K562 treated with DMSO at 1 percent for 24 hours (cell line): ENCODE data around the gene DDX43. TPM values are rescaled to one million over a fixed set of nuclear protein-coding genes. Genes with fewer than 3 reads are reported as not detected.

Experiments used
- total RNA-seq: library from RNA; unstranded; fragments of 300-600 nt; gene quantifications from 2 replicates; pipeline ENCODE4 v1.2.3, GENCODE V29; 2022; ENCODE audit warnings: low read depth; ENCODE audit not compliant: insufficient read depth

Gene DDX43
- 0.16 and 0.24 TPM in 2 replicates for total RNA-seq

DNA sequence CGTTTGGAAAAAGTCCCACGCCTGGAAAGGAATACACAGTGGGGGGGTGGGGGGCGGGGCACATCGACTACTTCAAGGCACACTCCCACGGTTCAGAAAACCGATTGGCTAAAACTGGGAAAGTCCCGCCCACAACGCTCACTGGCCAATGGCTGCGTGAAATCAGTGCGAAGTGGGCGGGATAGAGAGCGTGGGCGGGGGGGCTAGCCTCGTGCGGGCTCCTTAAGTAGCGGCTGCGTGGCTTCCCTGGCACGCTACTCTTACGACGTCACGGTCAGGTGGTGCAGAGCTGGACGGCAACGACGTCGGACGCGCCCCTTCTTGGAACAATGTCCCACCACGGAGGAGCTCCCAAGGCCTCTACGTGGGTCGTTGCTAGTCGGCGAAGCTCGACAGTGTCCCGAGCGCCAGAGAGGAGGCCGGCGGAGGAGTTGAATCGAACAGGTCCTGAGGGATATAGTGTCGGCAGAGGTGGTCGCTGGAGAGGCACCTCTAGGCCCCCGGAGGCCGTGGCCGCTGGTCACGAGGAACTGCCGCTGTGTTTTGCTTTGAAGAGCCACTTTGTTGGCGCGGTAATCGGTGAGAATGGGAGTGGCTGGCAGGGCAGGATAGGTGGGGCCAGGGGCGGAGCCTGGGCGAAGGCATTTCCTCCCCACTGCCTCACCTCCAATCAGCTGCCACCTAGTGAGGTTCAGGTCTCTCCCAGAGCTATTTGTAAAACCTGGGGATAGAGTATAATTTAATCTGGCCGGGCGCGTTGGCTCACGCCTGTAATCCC lies at the start of gene DDX43:
Gene DDX43 (plus strand): TSS at position 252 of the 778 bp plus-strand sequence. CDS start 78 bp downstream, at position 330.

GRCh38 chr6:73353636-73354593 lies 40.7 kb upstream of the DDX43 start, which contains the start of gene DPPA5:
Gene DPPA5 (minus strand): TSS chr6:73354276. CDS start chr6:73354225, 51 bp downstream.

DNA sequence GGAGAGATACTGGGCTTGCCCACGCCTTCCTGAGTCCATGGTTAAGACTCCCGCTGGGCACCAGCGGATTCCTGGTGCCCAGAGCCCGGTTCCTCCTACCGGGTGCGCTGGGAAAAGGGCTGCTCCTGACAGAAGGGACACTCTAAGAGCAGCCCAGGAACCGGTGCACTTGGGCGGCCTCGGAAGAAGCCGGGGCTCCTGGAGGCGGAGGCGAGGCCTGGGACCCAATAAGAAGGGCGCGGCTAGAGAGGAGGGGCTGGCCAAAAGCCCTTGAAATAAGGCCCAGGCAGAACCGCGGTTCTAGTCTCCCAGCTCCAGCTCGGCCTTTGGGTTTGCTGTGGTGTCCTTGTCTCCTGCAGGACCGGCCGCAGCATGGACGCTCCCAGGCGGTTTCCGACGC lies 32.3 kb upstream of the DDX43 start, which contains the start of gene KHDC3L:
Gene KHDC3L (plus strand): TSS at position 301 of the 400 bp plus-strand sequence. CDS start 72 bp downstream, at position 373.

GRCh38 chr6:73369563-73369962 lies 25.1 kb upstream of the DDX43 start, which contains the start of gene OOEP:
Gene OOEP (minus strand): TSS chr6:73369897. CDS start chr6:73369792, 105 bp downstream.

DNA sequence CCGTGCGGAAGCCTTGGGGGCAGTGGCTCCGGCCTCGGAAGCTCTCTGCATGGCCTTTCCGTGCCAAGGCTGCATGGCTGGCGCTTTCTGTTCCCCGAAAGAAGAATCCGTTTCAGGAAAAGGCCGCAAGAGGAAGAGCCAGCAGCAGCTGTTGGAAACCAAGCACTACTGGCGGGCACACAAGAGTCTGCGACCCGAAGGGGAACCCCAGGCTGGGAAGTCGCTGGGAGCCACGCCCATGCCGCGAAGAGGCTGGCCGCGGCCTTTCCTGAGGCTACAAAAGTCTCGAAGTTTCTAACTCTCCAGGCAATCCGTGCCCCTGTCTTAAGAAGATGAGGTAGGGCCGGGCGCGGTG lies 57.5 kb downstream of the DDX43 start, which contains the start of gene CGAS:
Gene CGAS (minus strand): TSS at position 191 of the 355 bp plus-strand sequence. CDS start 116 bp downstream, at position 75.

GRCh38 chr6:73461537-73462350 lies 67.1 kb downstream of the DDX43 start, which contains the start of gene MTO1:
Gene MTO1 (plus strand): TSS chr6:73461737. CDS start chr6:73461855, 118 bp downstream.

Other genes starting within 250 kb of the DDX43 start
- gene KHDC1L, start 169.3 kb upstream of the DDX43 start, total RNA-seq, result 2.1 TPM in 1 of 2 replicates, not detected in the other
- gene KHDC1, start 131.6 kb upstream of the DDX43 start, total RNA-seq, result 14.9 and 15.2 TPM in 2 replicates
- not detected in 2 replicates for gene DPPA5, start 40.6 kb upstream of the DDX43 start, total RNA-seq
- not detected in 2 replicates for gene KHDC3L, start 32.2 kb upstream of the DDX43 start, total RNA-seq
- not detected in 2 replicates for gene OOEP, start 24.9 kb upstream of the DDX43 start, total RNA-seq
- not detected in 2 replicates for gene CGAS, start 57.5 kb downstream of the DDX43 start, total RNA-seq
- gene MTO1, start 66.9 kb downstream of the DDX43 start, total RNA-seq, result 20.3 and 28.7 TPM in 2 replicates
- gene EEF1A1, start 126.2 kb downstream of the DDX43 start, total RNA-seq, result 15,591 and 16,390 TPM in 2 replicates